TTC549 (cell line): Measurements from ENCODE around the gene GPR55.

Experiments used
- FAIRE-seq: peaks from 2 replicates; lab custom pipeline; 2012; peaks lifted over from hg19 to GRCh38; lab: Jason Lieb, UNC

Gene GPR55

GRCh38 chr2:230865766-230866755, 59.0 kb downstream of the GPR55 start:
- FAIRE-seq, result no peak

GRCh38 chr2:230865307-230865765, 59.7 kb downstream of the GPR55 start:
- FAIRE-seq, result no peak

GRCh38 chr2:230864605-230865306, 60.3 kb downstream of the GPR55 start, which contains the start of gene ITM2C:
TSS of gene ITM2C (plus strand) at chr2:230864942. CDS start at chr2:230865026, 84 bp downstream.
- no peak for FAIRE-seq

DNA sequence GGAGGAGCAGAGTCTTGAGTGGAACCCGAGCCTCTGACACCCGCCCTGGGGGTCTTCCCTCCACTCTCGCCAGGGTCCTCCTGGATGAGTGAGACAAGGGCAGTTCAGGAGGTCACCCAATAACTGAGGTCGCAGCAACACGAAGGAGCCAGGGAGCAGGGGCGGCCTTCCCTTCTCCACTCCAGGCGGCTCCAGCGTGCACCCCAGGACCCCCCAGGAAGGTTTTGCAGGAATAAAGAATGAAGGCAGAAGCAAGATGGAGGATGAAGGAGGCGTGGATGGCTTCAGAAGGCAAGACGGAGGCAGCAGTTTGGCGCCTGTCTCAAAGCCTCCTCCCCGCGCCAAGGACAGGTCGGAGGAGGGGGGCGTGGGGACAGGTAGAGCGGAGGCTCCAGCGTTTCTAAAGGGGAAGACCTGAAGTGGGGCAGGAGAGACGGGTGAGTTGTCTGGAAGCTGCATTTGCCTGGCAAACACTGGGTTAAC, 60.9 kb downstream of the GPR55 start:
- FAIRE-seq, result no peak

- no peak for FAIRE-seq
Observed at GRCh38 chr2:230863442-230864121, 61.5 kb downstream of the GPR55 start.

DNA sequence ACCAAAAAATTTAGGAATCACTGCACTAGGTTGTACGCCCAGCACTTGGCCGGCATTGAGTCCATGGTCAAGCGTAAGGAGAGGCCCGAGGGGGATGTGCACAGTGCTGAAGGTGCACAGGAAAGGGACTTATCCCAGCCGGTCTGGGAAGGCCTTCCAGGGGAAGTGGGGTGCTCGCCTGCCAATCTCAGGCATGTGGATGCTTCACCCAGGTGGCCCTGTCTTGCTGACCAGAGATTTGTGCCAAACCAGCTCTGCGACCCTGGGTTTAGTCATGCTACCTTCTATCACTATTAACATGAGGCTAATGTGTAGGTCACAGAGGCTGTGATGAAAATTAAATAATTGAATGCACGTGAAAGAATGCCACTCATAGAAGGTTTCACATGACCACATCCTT, 62.0 kb downstream of the GPR55 start:
- FAIRE-seq, result no peak

GRCh38 chr2:230862292-230862691, 62.8 kb downstream of the GPR55 start:
- no peak for FAIRE-seq

DNA sequence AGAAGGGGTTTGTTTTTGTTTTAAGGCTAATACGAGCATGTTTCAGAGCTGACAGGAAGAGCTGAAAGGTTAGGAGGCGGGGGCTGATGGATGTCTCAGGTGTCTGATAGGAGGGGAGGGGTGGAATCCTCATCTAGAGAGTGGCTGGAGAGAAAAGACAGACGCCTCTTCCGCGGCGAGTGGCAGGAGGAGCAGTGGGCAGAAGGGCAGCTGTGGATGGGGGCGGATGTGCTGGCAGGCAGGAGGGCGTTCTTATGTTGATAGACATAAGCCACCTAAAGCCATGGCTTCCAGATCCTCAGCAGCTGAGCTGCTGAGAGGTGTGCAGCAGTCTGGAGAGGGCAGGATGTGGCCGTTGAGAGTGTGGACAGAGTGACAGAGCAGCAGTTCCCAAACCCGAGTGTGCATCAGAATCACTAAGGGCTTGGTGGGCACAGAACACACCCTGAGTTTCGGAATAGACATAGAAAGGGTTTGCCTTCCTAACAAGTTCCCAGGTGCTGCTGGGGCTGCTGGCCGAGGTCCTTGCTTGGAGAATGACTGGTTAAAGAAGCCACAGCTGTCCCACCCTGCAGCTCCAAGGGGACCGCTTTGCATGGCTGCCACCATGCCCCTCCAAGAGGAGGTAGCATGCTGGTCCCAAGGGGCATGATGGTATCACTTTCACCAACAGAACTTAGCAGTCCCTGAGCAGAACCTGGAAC, 63.3 kb downstream of the GPR55 start:
- no peak for FAIRE-seq
